ENCODE data around the gene SH2D6.

The SH2D6 gene

DNA sequence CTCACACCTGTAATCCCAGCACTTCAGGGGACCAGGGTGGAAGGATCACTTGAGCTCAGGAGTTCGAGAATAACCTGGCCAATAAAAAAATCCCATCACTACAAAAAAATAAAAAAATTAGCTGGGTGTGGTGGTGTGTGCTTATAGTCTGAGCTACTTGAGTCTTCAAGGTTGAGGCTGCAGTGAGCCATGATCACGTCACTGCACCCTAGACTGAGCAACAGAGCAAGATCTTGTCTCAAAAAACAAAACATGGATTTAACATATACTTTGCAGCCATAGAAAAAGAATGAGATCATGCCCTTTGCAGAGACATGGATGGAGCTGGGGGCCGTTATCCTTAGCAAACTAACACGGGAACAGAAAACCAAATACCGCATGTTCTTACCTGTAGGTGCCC is 22.2 kb downstream of the SH2D6 start:
- FAIRE-seq, result no peak

DNA sequence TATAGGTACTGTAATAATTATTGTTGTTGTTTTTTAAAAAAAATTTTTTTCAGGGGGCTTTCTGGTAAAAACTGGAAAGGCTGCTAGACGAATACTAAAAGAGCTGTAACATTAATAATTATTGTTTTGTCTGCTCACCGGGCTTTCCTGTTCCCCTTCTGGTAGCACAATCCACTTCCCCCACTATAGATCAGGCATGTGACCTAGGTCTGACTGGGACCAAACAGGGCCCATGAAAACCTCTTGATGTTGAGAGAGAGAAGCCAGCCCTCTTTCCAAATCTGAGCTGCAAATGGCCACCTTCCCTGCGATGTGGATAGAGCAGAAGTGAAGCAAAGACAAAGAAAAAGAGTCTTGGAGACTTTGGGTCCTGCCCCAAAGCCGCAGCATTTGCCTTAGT is 23.4 kb downstream of the SH2D6 start:
- FAIRE-seq, result no peak

- FAIRE-seq, result no peak
Measured at GRCh38 chr2:85444629-85445172, 26.2 kb downstream of the SH2D6 start.

GRCh38 chr2:85445316-85446295 is 27.1 kb downstream of the SH2D6 start:
- FAIRE-seq, result no peak

GRCh38 chr2:85446296-85447221 is 28.0 kb downstream of the SH2D6 start:
- no peak for FAIRE-seq

- FAIRE-seq, result no peak
Measured at GRCh38 chr2:85447222-85447585, 28.7 kb downstream of the SH2D6 start.

- no peak for FAIRE-seq
Measured at GRCh38 chr2:85448461-85449213, 30.1 kb downstream of the SH2D6 start.

- no peak for FAIRE-seq
Measured at GRCh38 chr2:85449214-85449588, 30.7 kb downstream of the SH2D6 start.

DNA sequence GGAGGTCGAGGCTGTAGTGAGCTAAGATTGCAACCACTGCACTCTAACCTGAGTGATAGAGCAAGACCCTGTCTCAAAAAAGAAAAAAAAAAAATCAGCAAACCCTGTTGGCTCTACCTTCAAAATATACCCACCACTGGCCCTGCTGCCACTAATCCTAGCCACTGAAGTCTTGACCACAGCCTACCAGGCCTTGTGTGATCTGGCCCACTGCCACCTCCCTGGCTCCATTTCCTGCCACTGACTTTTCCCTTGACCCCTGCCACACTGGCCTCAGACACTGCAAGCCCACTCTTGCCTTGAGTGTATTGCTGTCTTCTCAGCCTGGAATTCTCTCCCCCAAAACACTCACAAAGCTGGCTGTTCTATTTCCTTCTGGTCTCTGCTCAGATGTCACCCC is 33.7 kb downstream of the SH2D6 start:
- FAIRE-seq, result no peak

DNA sequence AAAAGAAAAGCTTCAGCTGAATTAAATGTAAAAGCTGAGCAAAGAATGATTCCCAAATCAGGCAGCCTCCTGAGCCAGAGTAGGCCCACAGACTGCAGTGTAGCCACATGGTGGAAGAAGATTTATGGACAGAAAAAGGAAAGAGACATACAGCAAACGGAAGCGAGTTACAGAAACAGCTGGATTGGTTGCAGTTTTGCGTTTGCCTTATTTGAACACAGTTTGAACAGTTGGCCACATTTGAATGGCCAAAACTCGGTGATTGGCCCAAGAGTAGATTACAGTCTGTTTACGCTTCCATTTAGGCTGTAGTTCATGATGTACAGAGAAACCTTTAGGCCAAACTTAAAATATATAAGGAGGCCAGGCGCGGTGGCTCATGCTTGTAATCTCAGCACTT is 35.1 kb downstream of the SH2D6 start:
- no peak for FAIRE-seq

DNA sequence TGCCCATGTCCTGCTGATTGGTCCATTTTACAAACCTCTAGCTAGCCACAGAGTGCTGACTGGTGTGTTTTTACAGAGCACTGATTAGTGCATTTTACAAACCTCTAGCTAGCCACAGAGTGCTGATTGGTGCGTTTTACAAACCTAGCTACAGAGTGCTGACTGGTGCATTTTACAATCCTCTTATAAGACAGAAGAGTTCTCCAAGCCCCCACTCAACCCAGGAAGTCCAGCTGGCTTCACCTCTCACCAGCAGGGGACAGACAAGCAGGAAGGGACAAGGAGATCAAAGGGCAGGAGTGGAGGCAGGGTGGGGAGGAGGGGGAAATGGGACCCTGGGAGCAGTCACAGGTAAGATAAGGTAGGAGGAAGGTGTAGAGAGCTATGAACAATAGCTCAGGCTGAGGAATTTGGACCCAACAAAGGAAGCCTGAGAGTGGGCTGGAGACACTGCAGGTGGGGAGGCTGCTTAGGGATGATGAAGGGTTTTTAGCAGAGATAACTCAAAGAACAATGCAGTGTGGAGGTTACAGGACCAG is 37.1 kb downstream of the SH2D6 start:
- no peak for FAIRE-seq

GRCh38 chr2:85457043-85457442 is 38.5 kb downstream of the SH2D6 start:
- FAIRE-seq, result no peak

GRCh38 chr2:85457877-85458316 is 39.4 kb downstream of the SH2D6 start:
- no peak for FAIRE-seq

DNA sequence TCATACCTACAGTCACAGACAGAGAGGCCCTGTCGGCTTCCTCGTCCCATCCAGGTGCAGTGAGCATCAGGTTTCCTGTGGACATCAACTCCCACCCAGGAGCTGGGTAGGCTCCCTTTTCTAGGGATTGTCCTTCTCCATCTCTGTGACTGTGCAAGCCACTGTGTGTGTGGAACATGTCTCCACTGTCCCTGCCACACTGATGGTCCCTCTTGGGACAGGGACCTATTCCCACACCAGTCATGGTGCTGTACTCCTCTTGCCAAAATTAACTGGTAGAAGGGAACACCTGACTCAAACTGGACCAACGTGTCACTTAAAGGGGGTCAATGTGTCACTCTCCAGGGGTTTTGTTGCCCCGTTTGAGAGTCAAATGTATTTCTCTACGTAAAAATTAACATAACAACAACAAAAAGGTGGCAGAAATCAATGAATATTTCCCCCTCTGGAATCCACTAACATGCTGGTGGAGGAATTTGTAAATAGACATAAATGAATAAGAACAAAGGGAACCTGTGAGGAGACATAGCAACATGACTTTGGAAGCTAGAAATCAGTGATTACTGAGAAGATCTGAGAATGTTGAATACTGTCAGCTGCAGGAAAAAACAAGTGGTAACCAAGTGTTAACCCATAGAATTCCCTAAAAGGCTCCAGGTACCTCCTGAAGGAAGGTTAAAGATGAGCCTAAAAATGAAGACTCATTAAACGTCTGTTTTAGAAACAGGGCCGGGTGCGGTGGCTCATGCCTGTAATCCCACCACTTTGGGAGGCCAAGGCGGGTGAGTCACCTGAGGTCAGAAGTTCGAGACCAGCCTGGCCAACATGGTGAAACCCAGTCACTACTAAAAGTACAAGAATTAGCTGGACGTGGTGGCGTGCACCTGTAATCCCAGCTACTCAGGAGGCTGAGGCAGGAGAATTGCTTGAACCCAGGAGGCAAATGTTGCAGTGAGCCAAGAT is 40.4 kb downstream of the SH2D6 start:
- no peak for FAIRE-seq

DNA sequence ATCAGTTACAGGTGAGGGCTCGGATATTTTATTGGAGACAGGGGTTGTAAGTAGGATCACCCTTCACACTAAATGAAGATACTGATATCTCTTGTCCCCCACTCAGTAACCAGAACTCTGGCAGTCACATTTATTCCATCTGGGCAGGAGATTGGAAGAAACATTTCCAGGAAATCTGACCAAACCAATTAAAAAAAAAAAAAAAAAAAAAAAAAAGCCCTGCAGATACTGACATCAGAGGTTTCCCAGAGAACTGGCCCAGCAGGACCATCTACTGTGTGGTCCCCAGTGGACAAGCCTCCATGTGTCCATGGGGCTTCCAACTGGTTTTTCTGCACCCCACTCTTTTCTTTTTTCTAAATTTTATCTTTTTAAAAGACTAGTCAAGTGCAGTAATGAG is 41.3 kb downstream of the SH2D6 start:
- no peak for FAIRE-seq

DNA sequence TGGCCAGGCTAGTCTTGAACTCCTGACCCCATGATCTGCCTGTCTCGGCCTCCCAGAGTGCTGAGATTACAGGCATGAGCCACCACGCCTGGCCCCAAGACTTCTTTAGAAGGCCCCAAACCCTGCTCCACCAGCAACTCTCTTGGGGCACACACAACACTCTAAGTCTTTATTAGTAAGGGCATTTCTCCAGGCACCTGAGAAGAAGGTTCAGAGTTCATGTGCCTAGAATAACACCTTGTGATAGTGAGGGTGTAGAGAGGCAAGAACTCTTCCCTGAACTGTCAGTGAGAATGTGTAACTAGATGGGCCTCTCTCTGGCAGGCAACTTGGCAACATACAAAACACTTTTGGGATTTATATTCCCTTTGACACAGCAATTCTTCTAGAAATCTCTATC is 43.8 kb downstream of the SH2D6 start:
- no peak for FAIRE-seq

- FAIRE-seq, result no peak
Measured at GRCh38 chr2:85468096-85468703, 49.7 kb downstream of the SH2D6 start.

GRCh38 chr2:85468704-85469349 is 50.3 kb downstream of the SH2D6 start:
- FAIRE-seq, result no peak

DNA sequence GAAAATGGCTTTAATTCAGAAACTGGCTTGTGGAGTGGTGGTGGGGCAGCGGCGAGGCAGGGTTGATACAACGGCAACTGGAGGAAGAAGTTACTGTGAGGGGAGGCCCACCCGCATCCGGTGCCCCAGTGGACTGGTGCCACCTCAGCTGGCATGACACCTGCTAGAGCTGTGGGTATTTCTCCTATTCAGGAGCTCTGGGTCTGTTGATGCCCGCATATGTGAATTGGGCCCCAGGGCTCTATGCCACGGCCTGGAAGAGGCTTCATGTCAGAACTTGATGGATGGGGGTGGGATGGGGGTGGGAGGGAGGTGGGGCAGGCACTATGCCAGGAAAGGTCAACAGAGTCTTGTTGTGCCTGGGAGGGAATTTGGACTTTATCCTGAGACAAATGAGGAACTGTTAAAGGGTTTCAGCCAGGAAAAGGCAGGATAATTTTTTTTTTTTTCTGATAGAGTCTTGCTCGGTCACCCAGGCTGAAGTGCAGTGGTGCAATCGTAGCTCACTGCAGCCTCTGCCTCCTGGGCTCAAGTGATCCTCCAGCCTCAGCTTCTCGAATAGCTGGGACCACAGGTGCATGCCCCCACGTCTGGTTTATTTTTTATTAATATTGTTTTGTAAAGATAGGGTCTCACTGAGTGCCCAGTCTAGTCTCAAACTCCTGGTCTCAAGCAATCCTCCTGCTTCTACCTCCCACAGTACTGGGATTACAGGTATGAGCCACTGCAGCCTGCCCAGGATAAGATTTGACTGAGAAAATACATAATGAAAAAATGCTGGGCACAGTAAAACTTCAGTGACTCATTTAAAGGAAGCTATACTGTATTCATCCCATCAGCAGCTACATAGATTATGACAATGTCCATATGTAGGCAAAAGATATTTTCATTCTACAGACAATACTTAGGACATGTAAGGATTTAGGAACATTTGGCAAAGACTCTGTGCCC is 52.6 kb downstream of the SH2D6 start:
- no peak for FAIRE-seq

Data from islet of Langerhans (tissue), 1 donor.